GM12878 (cell line): ENCODE results near the gene IFI30. TPM values are rescaled to one million over a fixed set of nuclear protein-coding genes. Genes with fewer than 3 reads are reported as not detected.

ENCODE experiments used
- ATAC-seq: fragments of 200-7000 bp; cut with Tn5 transposase; 3 replicates; pipeline ENCODE4 v1.9.1; 2020; ENCODE audit warnings: mild to moderate bottlenecking, moderate library complexity
- BruUV-seq: library from RNA; stranded (reverse); fragments of 400-500 nt; replicated peaks from 2 replicates; lab custom pipeline; 2021; lab: Mats Ljungman, UMichigan
- CTCF ChIA-PET: fragments of 300-600 bp; sonication (Branson Sonifier 250); formaldehyde crosslinking; extraction: SDS; loops from one replicate; lab custom pipeline; 2021; ENCODE audit warnings: inconsistent platforms; lab: Yijun Ruan, JAX
- POLR2A ChIA-PET: fragments of 350-600 bp; formaldehyde crosslinking; extraction: SDS; loops from one replicate; lab custom pipeline; 2021; ENCODE audit warnings: inconsistent platforms; lab: Charles Lee
- RAD21 ChIA-PET: fragments of 300-600 bp; sonication (Branson Sonifier 250); formaldehyde crosslinking; loops from one replicate; lab custom pipeline; 2023; ENCODE audit warnings: antibody characterized with exemption; ENCODE audit not compliant: unreplicated experiment; lab: Charles Lee
- SMC1A ChIA-PET: fragments of 300-600 bp; sonication (Branson Sonifier 250); formaldehyde crosslinking; loops from one replicate; lab custom pipeline; 2023; ENCODE audit not compliant: unreplicated experiment, uncharacterized antibody; lab: Charles Lee
- DNase-seq: peaks from one replicate; pipeline ENCODE4 v3.0.0-alpha.2; 2011; ENCODE audit warnings: low read depth, low spot score
- FAIRE-seq: peaks from 3 replicates; lab custom pipeline; 2011; peaks lifted over from hg19 to GRCh38; lab: Jason Lieb, UNC
- H2AFZ ChIP-seq: 2 replicates; pipeline ENCODE4 v1.6.0; 2011; ENCODE audit warnings: low read depth, low read length, control low read depth; ENCODE audit not compliant: control insufficient read depth
- H3K27ac ChIP-seq: 2 replicates; pipeline ENCODE4 v1.5.1; 2011; ENCODE audit warnings: control low read depth; ENCODE audit not compliant: control insufficient read depth, insufficient read depth
- H3K27me3 ChIP-seq, 2 experiments: replicated peaks in 1 of 2; 2 replicates each; pipeline versions ENCODE4 v1.6.0 to v1.6.1; 2011; ENCODE audit warnings: low read length in 1 of 2; ENCODE audit not compliant: control insufficient read depth in 2 of 2, insufficient read depth in 2 of 2
- H3K36me3 ChIP-seq, 2 experiments: 2 replicates each; pipeline ENCODE4 v1.5.1; 2011; ENCODE audit warnings: low read length in 1 of 2; ENCODE audit not compliant: control insufficient read depth in 2 of 2, insufficient read depth in 2 of 2
- H3K4me1 ChIP-seq: 2 replicates; pipeline ENCODE4 v1.6.1; 2011; ENCODE audit warnings: mild to moderate bottlenecking, low read length, moderate library complexity, mixed read lengths; ENCODE audit not compliant: control insufficient read depth, insufficient read depth
- H3K4me2 ChIP-seq: 2 replicates; pipeline ENCODE4 v1.6.0; 2011; ENCODE audit warnings: control low read depth; ENCODE audit not compliant: control insufficient read depth, insufficient read depth
- H3K4me3 ChIP-seq: fragments of 200-600 bp; sonication (generic); 2 replicates; pipeline ENCODE4 v1.5.1; 2016
- H3K79me2 ChIP-seq: 2 replicates; pipeline ENCODE4 v1.6.0; 2011; ENCODE audit warnings: low read length; ENCODE audit not compliant: control insufficient read depth, insufficient read depth
- H3K9ac ChIP-seq: 2 replicates; pipeline ENCODE4 v1.8.0; 2011; ENCODE audit warnings: low read length, control low read depth, mixed read lengths; ENCODE audit not compliant: control insufficient read depth, insufficient read depth
- H3K9me3 ChIP-seq: replicated peaks from 3 replicates; pipeline ENCODE4 v1.5.1; 2011; ENCODE audit warnings: mild to moderate bottlenecking, low read length; ENCODE audit not compliant: control insufficient read depth, insufficient read depth
- H4K20me1 ChIP-seq: 2 replicates; pipeline ENCODE4 v1.6.0; 2011; ENCODE audit not compliant: control insufficient read depth, insufficient read depth
- CHD4 ChIP-seq: fragments of 200-600 bp; sonication (generic); IDR thresholded peaks from 2 replicates; pipeline ENCODE4 v1.6.1; 2016; ENCODE audit warnings: mild to moderate bottlenecking
- ESRRA ChIP-seq: IDR thresholded peaks from 2 replicates; pipeline ENCODE4 v1.6.1; 2012; ENCODE audit warnings: mild to moderate bottlenecking, low read length, improper control_type of control experiment
- FOXM1 ChIP-seq: IDR thresholded peaks from 2 replicates; pipeline ENCODE4 v1.6.1; 2012; ENCODE audit warnings: low read depth, mild to moderate bottlenecking, inconsistent platforms, low read length, moderate library complexity
- HDAC2 ChIP-seq: fragments of 200-600 bp; sonication (generic); IDR thresholded peaks from 2 replicates; pipeline ENCODE4 v1.6.1; 2017
- KLF5 ChIP-seq: fragments of 450-650 bp; IDR thresholded peaks from 2 replicates; pipeline ENCODE4 v1.6.1; 2014; ENCODE audit warnings: mild to moderate bottlenecking; ENCODE audit not compliant: partially characterized antibody
- MTA3 ChIP-seq: IDR thresholded peaks from 2 replicates; pipeline ENCODE4 v1.6.1; 2012; ENCODE audit warnings: low read length, inconsistent platforms, borderline replicate concordance
- MYB ChIP-seq: fragments of 150-350 bp; IDR thresholded peaks from 2 replicates; pipeline ENCODE4 v1.6.1; 2014; ENCODE audit warnings: mild to moderate bottlenecking, low read depth, low read length, borderline replicate concordance
- NFIC ChIP-seq: IDR thresholded peaks from 2 replicates; pipeline ENCODE4 v1.6.1; 2012; ENCODE audit warnings: low read depth, mild to moderate bottlenecking, inconsistent platforms, low read length, moderate library complexity
- NR2C2 ChIP-seq: IDR thresholded peaks from 2 replicates; pipeline ENCODE4 v1.6.1; 2011; ENCODE audit warnings: borderline replicate concordance, low read depth; ENCODE audit not compliant: control insufficient read depth, insufficient read length
- NR2F1 ChIP-seq: fragments of 450-650 bp; conservative IDR thresholded peaks from 2 replicates; pipeline ENCODE4 v1.6.1; 2017; ENCODE audit warnings: mild to moderate bottlenecking
- SIN3A ChIP-seq: IDR thresholded peaks from 2 replicates; pipeline ENCODE4 v1.6.1; 2012; ENCODE audit warnings: low read depth, low read length, improper control_type of control experiment
- SMAD5 ChIP-seq: IDR thresholded peaks from 2 replicates; pipeline ENCODE4 v1.6.1; 2016; ENCODE audit warnings: antibody characterized with exemption, low read depth
- ZNF217 ChIP-seq: fragments of 450-650 bp; IDR thresholded peaks from 2 replicates; pipeline ENCODE4 v1.6.1; 2017; ENCODE audit warnings: antibody characterized with exemption, mild to moderate bottlenecking
- ZNF24 ChIP-seq: fragments of 450-650 bp; IDR thresholded peaks from 2 replicates; pipeline ENCODE4 v1.6.1; 2017; ENCODE audit warnings: antibody characterized with exemption, mild to moderate bottlenecking
- ZNF384 ChIP-seq: IDR thresholded peaks from 2 replicates; pipeline ENCODE4 v1.6.1; 2012; ENCODE audit warnings: low read depth, mild to moderate bottlenecking, low read length, improper control_type of control experiment, borderline replicate concordance
- WGBS: methylation state at CpG from one replicate; pipeline ENCODE4 v1.1.6; 2016; ENCODE audit warnings: low lambda C conversion rate; ENCODE audit not compliant: insufficient replicate concordance, insufficient coverage; ENCODE audit errors: missing lambda C conversion rate; 5-methylcytosine and 5-hydroxymethylcytosine counted together
- in situ Hi-C: fragments of 300-500 bp; cut with MboI; formaldehyde crosslinking; loops from 9 replicates; pipeline ENCODE4 v1.14.3; 2018; ENCODE audit warnings: mixed read lengths
- intact Hi-C: fragments of 100-400 bp; cut with micrococcal nuclease; formaldehyde crosslinking; loops from one replicate; pipeline ENCODE4 v1.14.2; 2022; ENCODE audit not compliant: unreplicated experiment
- polyA plus RNA-seq, 11 experiments: library from polyadenylated mRNA; depleted of rRNA in 4 of 11; unstranded in 6 of 11; stranded (reverse) in 5 of 11; fragments of >200 nt; fragmentation: Nextera tagmentation in 4 of 11; fragmentation: Illumina TruSeq in 1 of 11; extraction: Ambion mirVana in 4 of 11; extraction: Trizol in 1 of 11; gene quantifications; 1 replicate in 1 of 11; 2 replicates in 10 of 11; pipeline versions ENCODE4 v1.2.1 to v1.2.3, GENCODE V29; 2011 to 2016; ENCODE audit warnings: inconsistent platforms in 2 of 11, missing spikeins in 2 of 11, low read depth in 1 of 11
- total RNA-seq, 4 experiments: library from RNA; depleted of rRNA in 3 of 4; stranded (reverse); fragments of >200 nt in 3 of 4; fragmentation: Illumina TruSeq in 1 of 4; extraction: Trizol in 1 of 4; gene quantifications; 2 replicates each; pipeline versions ENCODE4 v1.2.1 to v1.2.3, GENCODE V29; 2013 to 2021
- TF ChIP-seq, protein P1 (sequence below): fragments of 450-650 bp; IDR thresholded peaks from 2 replicates; pipeline ENCODE4 v1.6.1; 2017; ENCODE audit warnings: borderline replicate concordance
- TF ChIP-seq, protein P2 (sequence below): IDR thresholded peaks from 2 replicates; pipeline ENCODE4 v1.6.1; 2012; ENCODE audit warnings: mild to moderate bottlenecking, low read depth, low read length
- TF ChIP-seq, protein P3 (sequence below): fragments of 450-650 bp; IDR thresholded peaks from 2 replicates; pipeline ENCODE4 v1.6.1; 2014; ENCODE audit warnings: mild to moderate bottlenecking

Gene IFI30
- total and polyA plus RNA-seq, 10 of the 15 experiments (the other 5 are each of a cell fraction or from before 2014, with no cell fraction given): 221 to 1,112 (median 451) TPM

DNA sequence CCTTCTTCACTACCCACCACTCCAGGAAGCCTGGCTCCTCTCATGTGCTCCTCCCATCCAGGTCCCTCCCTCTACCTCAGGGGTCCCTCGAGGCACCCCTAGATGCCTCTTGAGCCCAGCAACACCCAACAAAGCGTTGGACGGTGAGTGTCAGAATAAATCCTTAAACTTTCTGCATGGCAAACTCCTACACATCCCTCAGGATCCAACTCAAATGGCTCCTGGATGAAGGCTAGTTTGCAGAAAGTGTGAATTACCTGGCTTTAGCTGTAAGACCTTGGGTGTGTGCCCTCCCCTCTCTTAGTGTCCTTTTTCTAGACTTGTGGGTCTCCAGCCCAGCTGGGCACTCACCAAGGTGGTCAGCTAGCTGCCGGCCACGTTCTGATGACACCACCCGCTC, 24.8 kb downstream of the IFI30 start:
- Histone ChIP-seq H4K20me1 (no peaks in the 10 kb centered on the region), H3K9ac (no peak overlapping the region), H2AFZ (no peak overlapping the region), H3K4me2 (no peak overlapping the region), H3K9me3 (no peaks in the 10 kb centered on the region), H3K27me3 (no peaks in the 10 kb centered on the region), H3K4me3 (no peak overlapping the region), H3K36me3 (peaks cover 5 to 20% of the 10 kb centered on the region in 2 experiments; a peak in 3 of 4 replicates), H3K79me2 (peaks cover 13% of the 10 kb centered on the region), H3K4me1 (peaks cover 8% of the 10 kb centered on the region), H3K27ac (no peak overlapping the region)
- CTCF ChIA-PET: no interaction called here
- WGBS: 79% methylated on average over 6 of the region's 6 CpGs
- SMC1A ChIA-PET: interaction anchor here (1.0 kb wide), 1 partner anchor 22 kb away, joined by 3 read pairs; no protein-coding TSS in a partner anchor
- BruUV-seq: no TSS peak
- FAIRE-seq (no peak), DNase-seq (no peak), ATAC-seq (no peak)
- intact Hi-C loops: no loop called here
- RAD21 ChIA-PET: no interaction called here
- POLR2A ChIA-PET: interaction anchor here (0.6 to 0.7 kb wide), 2 partner anchors 18 to 90 kb away, joined by 3 read pairs; no protein-coding TSS in a partner anchor
- in situ Hi-C loops: no loop called here
- no peak for TF ChIP-seq ESRRA
- no peak for TF ChIP-seq KLF5
- TF ChIP-seq SIN3A: no peak
- TF ChIP-seq, protein P1, sequence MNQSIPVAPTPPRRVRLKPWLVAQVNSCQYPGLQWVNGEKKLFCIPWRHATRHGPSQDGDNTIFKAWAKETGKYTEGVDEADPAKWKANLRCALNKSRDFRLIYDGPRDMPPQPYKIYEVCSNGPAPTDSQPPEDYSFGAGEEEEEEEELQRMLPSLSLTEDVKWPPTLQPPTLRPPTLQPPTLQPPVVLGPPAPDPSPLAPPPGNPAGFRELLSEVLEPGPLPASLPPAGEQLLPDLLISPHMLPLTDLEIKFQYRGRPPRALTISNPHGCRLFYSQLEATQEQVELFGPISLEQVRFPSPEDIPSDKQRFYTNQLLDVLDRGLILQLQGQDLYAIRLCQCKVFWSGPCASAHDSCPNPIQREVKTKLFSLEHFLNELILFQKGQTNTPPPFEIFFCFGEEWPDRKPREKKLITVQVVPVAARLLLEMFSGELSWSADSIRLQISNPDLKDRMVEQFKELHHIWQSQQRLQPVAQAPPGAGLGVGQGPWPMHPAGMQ: no peak
- TF ChIP-seq SMAD5: no peak
- TF ChIP-seq, protein P2, sequence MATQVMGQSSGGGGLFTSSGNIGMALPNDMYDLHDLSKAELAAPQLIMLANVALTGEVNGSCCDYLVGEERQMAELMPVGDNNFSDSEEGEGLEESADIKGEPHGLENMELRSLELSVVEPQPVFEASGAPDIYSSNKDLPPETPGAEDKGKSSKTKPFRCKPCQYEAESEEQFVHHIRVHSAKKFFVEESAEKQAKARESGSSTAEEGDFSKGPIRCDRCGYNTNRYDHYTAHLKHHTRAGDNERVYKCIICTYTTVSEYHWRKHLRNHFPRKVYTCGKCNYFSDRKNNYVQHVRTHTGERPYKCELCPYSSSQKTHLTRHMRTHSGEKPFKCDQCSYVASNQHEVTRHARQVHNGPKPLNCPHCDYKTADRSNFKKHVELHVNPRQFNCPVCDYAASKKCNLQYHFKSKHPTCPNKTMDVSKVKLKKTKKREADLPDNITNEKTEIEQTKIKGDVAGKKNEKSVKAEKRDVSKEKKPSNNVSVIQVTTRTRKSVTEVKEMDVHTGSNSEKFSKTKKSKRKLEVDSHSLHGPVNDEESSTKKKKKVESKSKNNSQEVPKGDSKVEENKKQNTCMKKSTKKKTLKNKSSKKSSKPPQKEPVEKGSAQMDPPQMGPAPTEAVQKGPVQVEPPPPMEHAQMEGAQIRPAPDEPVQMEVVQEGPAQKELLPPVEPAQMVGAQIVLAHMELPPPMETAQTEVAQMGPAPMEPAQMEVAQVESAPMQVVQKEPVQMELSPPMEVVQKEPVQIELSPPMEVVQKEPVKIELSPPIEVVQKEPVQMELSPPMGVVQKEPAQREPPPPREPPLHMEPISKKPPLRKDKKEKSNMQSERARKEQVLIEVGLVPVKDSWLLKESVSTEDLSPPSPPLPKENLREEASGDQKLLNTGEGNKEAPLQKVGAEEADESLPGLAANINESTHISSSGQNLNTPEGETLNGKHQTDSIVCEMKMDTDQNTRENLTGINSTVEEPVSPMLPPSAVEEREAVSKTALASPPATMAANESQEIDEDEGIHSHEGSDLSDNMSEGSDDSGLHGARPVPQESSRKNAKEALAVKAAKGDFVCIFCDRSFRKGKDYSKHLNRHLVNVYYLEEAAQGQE: no peak
- no peak for TF ChIP-seq FOXM1
- no peak for TF ChIP-seq MYB
- no peak for TF ChIP-seq CHD4
- TF ChIP-seq NFIC: no peak
- TF ChIP-seq ZNF24: no peak
- TF ChIP-seq HDAC2: no peak
- TF ChIP-seq MTA3: no peak
- TF ChIP-seq NR2C2: no peak
- TF ChIP-seq ZNF217: no peak
- TF ChIP-seq, protein P3, sequence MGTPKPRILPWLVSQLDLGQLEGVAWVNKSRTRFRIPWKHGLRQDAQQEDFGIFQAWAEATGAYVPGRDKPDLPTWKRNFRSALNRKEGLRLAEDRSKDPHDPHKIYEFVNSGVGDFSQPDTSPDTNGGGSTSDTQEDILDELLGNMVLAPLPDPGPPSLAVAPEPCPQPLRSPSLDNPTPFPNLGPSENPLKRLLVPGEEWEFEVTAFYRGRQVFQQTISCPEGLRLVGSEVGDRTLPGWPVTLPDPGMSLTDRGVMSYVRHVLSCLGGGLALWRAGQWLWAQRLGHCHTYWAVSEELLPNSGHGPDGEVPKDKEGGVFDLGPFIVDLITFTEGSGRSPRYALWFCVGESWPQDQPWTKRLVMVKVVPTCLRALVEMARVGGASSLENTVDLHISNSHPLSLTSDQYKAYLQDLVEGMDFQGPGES: no peak
- TF ChIP-seq ZNF384: no peak
- TF ChIP-seq NR2F1: no peak
